B cell (primary cell): Measurements from ENCODE around the gene RYK. TPM values are rescaled to one million over a fixed set of nuclear protein-coding genes. Genes with fewer than 3 reads are reported as not detected.

Source experiments
- ATAC-seq: fragments of 200-7000 bp; cut with Tn5 transposase; one replicate; pipeline ENCODE4 v1.10.0; 2021; ENCODE audit warnings: low read depth, mild to moderate bottlenecking, moderate number of reproducible peaks, moderate library complexity
- CTCF ChIA-PET: fragments of 350-600 bp; sonication (Branson Sonifier 250); formaldehyde crosslinking; loops from one replicate; lab custom pipeline; 2021; ENCODE audit warnings: antibody characterized with exemption, inconsistent platforms; lab: Charles Lee
- POLR2A ChIA-PET: fragments of 350-600 bp; sonication (Branson Sonifier 250); formaldehyde crosslinking; loops from one replicate; lab custom pipeline; 2021; ENCODE audit warnings: antibody characterized with exemption; lab: Charles Lee
- DNase-seq: peaks from one replicate; pipeline ENCODE4 v3.0.0; 2013
- H2AFZ ChIP-seq: 2 replicates; pipeline ENCODE4 v1.6.1; 2012; ENCODE audit warnings: mild to moderate bottlenecking, low read depth, low read length; ENCODE audit not compliant: insufficient read depth, poor library complexity, severe bottlenecking
- H3K27ac ChIP-seq, 2 donors: 1 replicate in 1 of 2; 2 replicates in 1 of 2; pipeline ENCODE4 v1.5.1; 2012 to 2013; ENCODE audit warnings: low read length in 2 of 2, mild to moderate bottlenecking in 2 of 2, moderate library complexity in 1 of 2
- H3K27me3 ChIP-seq, 4 experiments: fragments of 200-600 bp in 1 of 4; sonication (generic) in 1 of 4; replicated peaks in 1 of 4; 1 replicate in 2 of 4; 2 replicates in 2 of 4; pipeline versions ENCODE4 v1.6.1 to v1.7.0; 2013 to 2016; ENCODE audit warnings: low read length in 3 of 4, mild to moderate bottlenecking in 2 of 4, mixed read lengths in 1 of 4, moderate library complexity in 1 of 4; ENCODE audit not compliant: insufficient read depth in 4 of 4, control insufficient read depth in 3 of 4; ENCODE audit errors: control extremely low read depth in 1 of 4
- H3K36me3 ChIP-seq, 2 experiments: replicated peaks in 1 of 2; 1 replicate in 1 of 2; 2 replicates in 1 of 2; pipeline versions ENCODE4 v1.6.1 to v1.7.1; 2013; ENCODE audit warnings: low read length in 1 of 2; ENCODE audit not compliant: insufficient read depth in 2 of 2, control insufficient read depth in 1 of 2; ENCODE audit errors: control extremely low read depth in 1 of 2, extremely low read depth in 1 of 2
- H3K4me1 ChIP-seq, 2 donors: fragments of 200-600 bp in 1 of 2; sonication (generic) in 1 of 2; 1 replicate in 1 of 2; 2 replicates in 1 of 2; pipeline versions ENCODE4 v1.5.1 to v1.6.1; 2013 to 2017; ENCODE audit warnings: low read length in 2 of 2; ENCODE audit not compliant: control insufficient read depth in 2 of 2, insufficient read depth in 2 of 2
- H3K4me2 ChIP-seq: replicated peaks from 2 replicates; pipeline ENCODE3; 2012; ENCODE audit warnings: mild to moderate bottlenecking, low read depth, low read length; ENCODE audit not compliant: poor library complexity, severe bottlenecking
- H3K4me3 ChIP-seq, 5 experiments: fragments of 200-600 bp in 1 of 5; sonication (generic) in 1 of 5; 1 replicate in 3 of 5; 2 replicates in 2 of 5; pipeline versions ENCODE4 v1.5.1 to v1.7.0; 2011 to 2016; ENCODE audit warnings: low read length in 4 of 5, mild to moderate bottlenecking in 4 of 5, low read depth in 2 of 5, control low read depth in 1 of 5, moderate library complexity in 1 of 5; ENCODE audit not compliant: insufficient read depth in 1 of 5; ENCODE audit errors: control extremely low read depth in 1 of 5, extremely low read depth in 1 of 5
- H3K79me2 ChIP-seq: fragments of 200-600 bp; sonication (generic); one replicate; pipeline ENCODE4 v1.6.0; 2016; ENCODE audit warnings: low read length; ENCODE audit not compliant: control insufficient read depth, insufficient read depth
- H3K9ac ChIP-seq: fragments of 200-600 bp; sonication (generic); 2 replicates; pipeline ENCODE4 v1.6.1; 2017; ENCODE audit warnings: mild to moderate bottlenecking, low read length, moderate library complexity
- H3K9me3 ChIP-seq, 3 donors: one replicate each; pipeline versions ENCODE4 v1.6.1 to v1.7.1; 2013; ENCODE audit warnings: low read length in 2 of 3; ENCODE audit not compliant: control insufficient read depth in 2 of 3, insufficient read depth in 1 of 3; ENCODE audit errors: control extremely low read depth in 1 of 3
- H4K20me1 ChIP-seq: 2 replicates; pipeline ENCODE4 v1.6.0; 2012; ENCODE audit warnings: mild to moderate bottlenecking, low read length; ENCODE audit not compliant: insufficient read depth, control insufficient read depth, poor library complexity, severe bottlenecking
- H3K27ac Mint-ChIP-seq: one replicate; pipeline ENCODE4 v1.8.0; 2021; ENCODE audit warnings: mixed read lengths
- H3K27me3 Mint-ChIP-seq: one replicate; pipeline ENCODE4 v1.8.0; 2021; ENCODE audit warnings: mixed read lengths
- H3K4me1 Mint-ChIP-seq: one replicate; pipeline ENCODE4 v1.8.0; 2021; ENCODE audit warnings: mixed read lengths
- H3K4me3 Mint-ChIP-seq: one replicate; pipeline ENCODE4 v1.8.0; 2021; ENCODE audit warnings: mixed read lengths
- H3K9me3 Mint-ChIP-seq: one replicate; pipeline ENCODE4 v1.8.0; 2022; ENCODE audit warnings: mixed read lengths; ENCODE audit not compliant: insufficient read depth
- CTCF ChIP-seq: fragments of 200-600 bp; IDR thresholded peaks from one replicate; pipeline ENCODE4 v1.8.0; 2022; ENCODE audit warnings: antibody characterized with exemption, mild to moderate bottlenecking
- EZH2 ChIP-seq: IDR thresholded peaks from 2 replicates; pipeline ENCODE4 v1.6.1; 2012; ENCODE audit warnings: borderline replicate concordance, low read depth, mild to moderate bottlenecking, moderate library complexity, low read length; ENCODE audit not compliant: insufficient read depth, poor library complexity, severe bottlenecking
- WGBS: methylation state at CpG from one replicate; pipeline ENCODE4 v1.1.5; 2013; ENCODE audit warnings: missing lambda C conversion rate; ENCODE audit not compliant: insufficient coverage; 5-methylcytosine and 5-hydroxymethylcytosine counted together
- intact Hi-C: fragments of 100-400 bp; cut with micrococcal nuclease; formaldehyde crosslinking; loops from one replicate; pipeline ENCODE4 v1.10.0; 2022
- polyA plus RNA-seq: library from polyadenylated mRNA; depleted of rRNA; stranded (reverse); fragments of >200 nt; gene quantifications from 2 replicates; pipeline ENCODE4 v1.2.3, GENCODE V29; 2012
- total RNA-seq, 2 donors: library from RNA; stranded (reverse); fragments of 120-200 nt in 1 of 2; gene quantifications; 1 replicate in 1 of 2; 2 replicates in 1 of 2; pipeline versions ENCODE4 v1.2.3 to v1.2.4, GENCODE V29; 2013 to 2022

RYK gene
- total and polyA plus RNA-seq, 2 donors (not counting 1 experiment from before 2014, with no cell fraction given) = 16.9 to 67.7 TPM

DNA sequence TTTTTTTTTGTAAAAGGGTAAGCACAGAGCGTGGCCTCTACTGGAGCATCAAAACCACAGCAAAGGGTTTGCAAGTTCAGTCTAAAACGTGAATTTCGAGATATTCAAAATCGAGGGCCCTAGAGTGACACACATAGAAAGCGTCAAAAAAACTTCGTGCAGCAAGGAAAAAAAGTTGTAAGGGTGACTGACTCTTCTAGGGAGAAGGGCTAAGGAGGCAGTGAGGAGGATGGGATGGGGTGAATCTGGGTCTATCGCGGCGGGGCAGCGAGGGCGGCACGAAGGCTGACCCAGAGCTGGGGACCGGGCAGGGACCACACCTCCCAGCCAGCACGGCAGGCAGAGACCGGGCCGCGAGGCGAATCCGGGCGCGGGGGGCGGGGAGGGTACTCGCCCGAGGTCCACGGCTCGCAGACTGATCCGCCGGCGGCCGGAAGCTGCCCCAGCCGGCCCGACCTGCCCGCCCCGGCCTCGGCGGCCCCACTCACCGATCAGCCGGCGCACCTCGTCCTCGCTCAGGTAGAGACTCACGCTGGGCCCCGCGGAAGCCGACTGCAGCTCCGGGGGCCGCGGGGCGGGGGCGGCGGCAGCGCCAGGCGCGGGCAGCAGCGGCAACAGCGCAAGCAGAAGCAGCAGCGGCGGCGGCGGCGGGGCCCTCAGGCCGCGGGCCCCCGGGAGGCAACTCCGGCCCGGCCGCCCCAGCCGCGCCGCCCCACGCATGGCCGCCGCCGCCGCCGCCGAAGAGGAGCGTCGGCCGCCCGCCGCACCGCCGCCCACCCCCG, 533 bp downstream of the RYK start:
- POLR2A ChIA-PET = interaction anchor here (1.3 to 1.6 kb wide), 2 partner anchors 234 to 236 kb away, joined by 4 read pairs; partner anchors contain the start of genes ANAPC13 and CEP63
- H3K4me1 ChIP-seq = peaks cover 25 to 30% of the 10 kb centered on the region in 2 donors
- peak overlapping the region; percentile 46 to 82 for H3K27ac ChIP-seq
- peaks cover 41% of the 10 kb centered on the region for H4K20me1 ChIP-seq
- ATAC-seq = peak; percentile 60
- H3K4me2 ChIP-seq = peak overlapping the region; percentile 88
- Mint-ChIP-seq H3K4me1 (peaks cover 46% of the 10 kb centered on the region), H3K4me3 (peak overlapping the region; percentile 93), H3K9me3 (no peaks in the 10 kb centered on the region), H3K27me3 (no peaks in the 10 kb centered on the region), H3K27ac (peak overlapping the region; percentile 93)
- peaks cover 53% of the 10 kb centered on the region for H3K79me2 ChIP-seq
- H2AFZ ChIP-seq = peak overlapping the region; percentile 95
- intact Hi-C loops = loop anchor here (1.0 to 10.0 kb wide), 8 partner anchors 11 to 1835 kb away; partner anchors contain the start of genes CDV3, CEP63, DNAJC13 and NPHP3
- CTCF ChIA-PET = interaction anchor here (0.7 to 5.2 kb wide), 5 partner anchors 11 to 236 kb away, joined by 4 to 25 read pairs (median 4); partner anchors contain the start of genes ANAPC13 and CEP63
- no peaks in the 10 kb centered on the region for H3K36me3 ChIP-seq
- H3K27me3 ChIP-seq = no peaks in the 10 kb centered on the region
- TF ChIP-seq EZH2 (no peak), CTCF (no peak)
- H3K4me3 ChIP-seq = peak overlapping the region; percentile 61 to 90 (median 69)
- WGBS = under 1% methylated on average over 85 of the region's 85 CpGs
- DNase-seq = peak; percentile 71
- H3K9me3 ChIP-seq = no peaks in the 10 kb centered on the region
- peak overlapping the region; percentile 84 for H3K9ac ChIP-seq
